T-helper 17 cell (primary cell): ENCODE results near the gene C21orf58. TPM values are rescaled to one million over a fixed set of nuclear protein-coding genes. Genes with fewer than 3 reads are reported as not detected.
A peak's percentile ranks its signal among the peaks of the same experiment; 100 is the strongest.

Experiments used
- ATAC-seq: fragments of 150-1000 bp; cut with Tn5 transposase; 2 replicates; pipeline ENCODE4 v1.10.0; 2021; ENCODE audit warnings: mild to moderate bottlenecking, moderate library complexity
- DNase-seq, 3 donors: peaks; one replicate each; pipeline versions ENCODE4 v3.0.0 to v3.0.0-alpha.2; 2020 to 2021
- H3K9me3 ChIP-seq: one replicate; pipeline ENCODE4 v1.7.0; 2013; ENCODE audit warnings: low read length, mild to moderate bottlenecking; ENCODE audit not compliant: control insufficient read depth, poor library complexity, severe bottlenecking
- H3K27ac Mint-ChIP-seq: one replicate; pipeline ENCODE4 v1.8.0; 2022; ENCODE audit warnings: mild to moderate bottlenecking, moderate library complexity, mixed read lengths
- H3K27me3 Mint-ChIP-seq: one replicate; pipeline ENCODE4 v1.8.0; 2022; ENCODE audit warnings: mixed read lengths
- H3K36me3 Mint-ChIP-seq: one replicate; pipeline ENCODE4 v1.8.0; 2022; ENCODE audit warnings: low read depth, mixed read lengths
- H3K4me1 Mint-ChIP-seq: one replicate; pipeline ENCODE4 v1.8.0; 2022; ENCODE audit warnings: mild to moderate bottlenecking, mixed read lengths
- H3K4me3 Mint-ChIP-seq: one replicate; pipeline ENCODE4 v1.8.0; 2022; ENCODE audit warnings: mild to moderate bottlenecking, moderate library complexity, mixed read lengths
- total RNA-seq, 4 donors: library from RNA in 2 of 4; stranded (reverse) in 2 of 4; gene quantifications; one replicate each; pipeline ENCODE4 v1.2.3 and lab custom pipeline; 2022 to 2026

Gene C21orf58
- total RNA-seq, 2 donors from 2014 or later: 3.2 to 5.9 TPM

GRCh38 chr21:46291561-46291960 lies 32.1 kb downstream of the C21orf58 start:
- H3K27ac Mint-ChIP-seq: no peak overlapping the region

GRCh38 chr21:46289655-46290179 lies 34.0 kb downstream of the C21orf58 start:
- no peak for DNase-seq
- ATAC-seq: no peak
- H3K27me3 Mint-ChIP-seq: no peaks in the 10 kb centered on the region
- H3K4me1 Mint-ChIP-seq: peaks cover 30% of the 10 kb centered on the region
- no peak overlapping the region for H3K4me3 Mint-ChIP-seq
- no peaks in the 10 kb centered on the region for H3K9me3 ChIP-seq
- no peak overlapping the region for H3K27ac Mint-ChIP-seq
- H3K36me3 Mint-ChIP-seq: peaks cover 9% of the 10 kb centered on the region

More at GRCh38 chr21:46291561-46291960, 32.1 kb downstream of the C21orf58 start:
- Mint-ChIP-seq H3K4me3 (no peak overlapping the region), H3K27me3 (no peaks in the 10 kb centered on the region), H3K4me1 (peaks cover 22% of the 10 kb centered on the region), H3K36me3 (peaks cover 8% of the 10 kb centered on the region)
- H3K9me3 ChIP-seq: no peaks in the 10 kb centered on the region
- no peak for ATAC-seq
- DNase-seq: no peak

- peaks cover 38% of the 10 kb centered on the region for H3K4me1 Mint-ChIP-seq
- H3K27ac Mint-ChIP-seq: peak overlapping the region; percentile 98
- DNase-seq (no peak), ATAC-seq (no peak)
- peak overlapping the region; percentile 7 for H3K4me3 Mint-ChIP-seq
- H3K36me3 Mint-ChIP-seq: peaks cover 9% of the 10 kb centered on the region
- H3K9me3 ChIP-seq: no peaks in the 10 kb centered on the region
- H3K27me3 Mint-ChIP-seq: no peaks in the 10 kb centered on the region
Measured at GRCh38 chr21:46287541-46287940, 36.1 kb downstream of the C21orf58 start.

- no peaks in the 10 kb centered on the region for H3K27me3 Mint-ChIP-seq
- H3K4me3 Mint-ChIP-seq: peak overlapping the region; percentile 100
- ATAC-seq (peak; percentile 35), DNase-seq (no peak)
- H3K36me3 Mint-ChIP-seq: peaks cover 9% of the 10 kb centered on the region
- H3K27ac Mint-ChIP-seq: peak overlapping the region; percentile 98
- peaks cover 38% of the 10 kb centered on the region for H3K4me1 Mint-ChIP-seq
- H3K9me3 ChIP-seq: no peaks in the 10 kb centered on the region
Measured at GRCh38 chr21:46286648-46287002, 37.0 kb downstream of the C21orf58 start.

GRCh38 chr21:46285761-46286647 lies 37.7 kb downstream of the C21orf58 start, which contains the start of gene YBEY:
YBEY (plus strand) TSS chr21:46286342; CDS start chr21:46286914, 572 bp downstream.
- peaks cover 6% of the 10 kb centered on the region for H3K36me3 Mint-ChIP-seq
- H3K27ac Mint-ChIP-seq: peak within 1 kb of the TSS; percentile 98
- peaks cover 38% of the 10 kb centered on the region for H3K4me1 Mint-ChIP-seq
- peak within 1 kb of the TSS; percentile 100 for H3K4me3 Mint-ChIP-seq
- no peaks in the 10 kb centered on the region for H3K9me3 ChIP-seq
- ATAC-seq (peak; percentile 89), DNase-seq (peak; percentile 71 to 76 (median 74))
- H3K27me3 Mint-ChIP-seq: no peaks in the 10 kb centered on the region

- no peaks in the 10 kb centered on the region for H3K9me3 ChIP-seq
- ATAC-seq (no peak), DNase-seq (no peak)
- peak within 1 kb of the TSS; percentile 98 for H3K27ac Mint-ChIP-seq
- peak within 1 kb of the TSS; percentile 100 for H3K4me3 Mint-ChIP-seq
- no peaks in the 10 kb centered on the region for H3K27me3 Mint-ChIP-seq
- H3K4me1 Mint-ChIP-seq: peaks cover 37% of the 10 kb centered on the region
- peaks cover 6% of the 10 kb centered on the region for H3K36me3 Mint-ChIP-seq
Measured at GRCh38 chr21:46285206-46285661, 38.4 kb downstream of the C21orf58 start, which contains the start of gene MCM3AP. MCM3AP (minus strand) TSS chr21:46285611; CDS start chr21:46285286, 325 bp downstream.

- Mint-ChIP-seq H3K4me3 (peak overlapping the region; percentile 100), H3K4me1 (peaks cover 35% of the 10 kb centered on the region), H3K27me3 (no peaks in the 10 kb centered on the region), H3K27ac (peak overlapping the region; percentile 98), H3K36me3 (peaks cover 6% of the 10 kb centered on the region)
- DNase-seq (no peak), ATAC-seq (no peak)
- no peaks in the 10 kb centered on the region for H3K9me3 ChIP-seq
Measured at GRCh38 chr21:46284733-46285132, 38.9 kb downstream of the C21orf58 start.

GRCh38 chr21:46284077-46284644 lies 39.5 kb downstream of the C21orf58 start:
- peaks cover 5% of the 10 kb centered on the region for H3K36me3 Mint-ChIP-seq
- H3K9me3 ChIP-seq: no peaks in the 10 kb centered on the region
- peak overlapping the region; percentile 77 for H3K4me3 Mint-ChIP-seq
- no peak for ATAC-seq
- no peaks in the 10 kb centered on the region for H3K27me3 Mint-ChIP-seq
- no peak for DNase-seq
- peak overlapping the region; percentile 86 for H3K27ac Mint-ChIP-seq
- H3K4me1 Mint-ChIP-seq: peaks cover 32% of the 10 kb centered on the region

GRCh38 chr21:46274797-46275390 lies 48.8 kb downstream of the C21orf58 start:
- Mint-ChIP-seq H3K4me1 (peaks cover 3% of the 10 kb centered on the region), H3K4me3 (no peak overlapping the region), H3K27ac (no peak overlapping the region), H3K27me3 (no peaks in the 10 kb centered on the region), H3K36me3 (peaks cover 15% of the 10 kb centered on the region)
- DNase-seq: no peak
- no peaks in the 10 kb centered on the region for H3K9me3 ChIP-seq
- ATAC-seq: no peak

- H3K9me3 ChIP-seq: no peaks in the 10 kb centered on the region
- H3K4me3 Mint-ChIP-seq: no peak overlapping the region
- H3K27ac Mint-ChIP-seq: no peak overlapping the region
- peaks cover 3% of the 10 kb centered on the region for H3K4me1 Mint-ChIP-seq
- H3K27me3 Mint-ChIP-seq: no peaks in the 10 kb centered on the region
- ATAC-seq: no peak
- no peak for DNase-seq
- H3K36me3 Mint-ChIP-seq: peaks cover 15% of the 10 kb centered on the region
Measured at GRCh38 chr21:46273341-46273740, 50.3 kb downstream of the C21orf58 start.

GRCh38 chr21:46269466-46269865 lies 54.2 kb downstream of the C21orf58 start:
- no peak overlapping the region for H3K4me3 Mint-ChIP-seq
- ATAC-seq: no peak
- peaks cover 12% of the 10 kb centered on the region for H3K36me3 Mint-ChIP-seq

GRCh38 chr21:46268371-46268770 lies 55.3 kb downstream of the C21orf58 start:
- Mint-ChIP-seq H3K36me3 (peaks cover 8% of the 10 kb centered on the region), H3K27ac (peak overlapping the region; percentile 11), H3K27me3 (no peaks in the 10 kb centered on the region), H3K4me3 (no peak overlapping the region), H3K4me1 (no peaks in the 10 kb centered on the region)
- H3K9me3 ChIP-seq: no peaks in the 10 kb centered on the region
- ATAC-seq (no peak), DNase-seq (no peak)

More at GRCh38 chr21:46269466-46269865, 54.2 kb downstream of the C21orf58 start:
- H3K9me3 ChIP-seq: no peaks in the 10 kb centered on the region
- Mint-ChIP-seq H3K27me3 (no peaks in the 10 kb centered on the region), H3K4me1 (no peaks in the 10 kb centered on the region), H3K27ac (no peak overlapping the region)
- no peak for DNase-seq

GRCh38 chr21:46266946-46267345 lies 56.7 kb downstream of the C21orf58 start:
- Mint-ChIP-seq H3K27me3 (no peaks in the 10 kb centered on the region), H3K4me1 (no peaks in the 10 kb centered on the region), H3K36me3 (peaks cover 4% of the 10 kb centered on the region), H3K27ac (no peak overlapping the region), H3K4me3 (no peak overlapping the region)
- DNase-seq (no peak), ATAC-seq (no peak)
- no peaks in the 10 kb centered on the region for H3K9me3 ChIP-seq
